NCI-H1694 (cell line): ENCODE measurements around the gene PSMA7.

ENCODE experiments used
- DNase-seq: peaks from one replicate; lab custom pipeline; 2025; lab: John Stamatoyannopoulos, UW

Gene PSMA7

DNA sequence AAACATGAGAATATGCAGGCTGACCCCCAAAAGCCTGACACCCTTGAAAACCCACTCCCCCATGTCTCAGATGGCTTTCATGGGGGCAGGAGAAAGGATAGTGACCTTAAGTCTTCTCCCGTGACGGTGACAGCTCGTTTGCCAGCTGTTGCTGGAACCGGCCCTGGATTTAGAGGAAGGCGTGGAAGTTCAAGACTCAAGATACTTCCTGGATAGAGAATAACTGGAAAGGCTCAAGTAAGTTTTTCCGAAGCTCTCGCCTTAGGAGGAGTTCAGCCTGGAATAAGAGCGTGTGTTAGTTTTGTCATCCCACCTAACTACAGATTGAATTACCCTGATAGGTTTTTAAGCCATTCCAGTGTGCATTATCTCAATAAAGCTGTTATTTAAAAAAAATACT lies 28.1 kb upstream of the PSMA7 start:
- no peak for DNase-seq

DNA sequence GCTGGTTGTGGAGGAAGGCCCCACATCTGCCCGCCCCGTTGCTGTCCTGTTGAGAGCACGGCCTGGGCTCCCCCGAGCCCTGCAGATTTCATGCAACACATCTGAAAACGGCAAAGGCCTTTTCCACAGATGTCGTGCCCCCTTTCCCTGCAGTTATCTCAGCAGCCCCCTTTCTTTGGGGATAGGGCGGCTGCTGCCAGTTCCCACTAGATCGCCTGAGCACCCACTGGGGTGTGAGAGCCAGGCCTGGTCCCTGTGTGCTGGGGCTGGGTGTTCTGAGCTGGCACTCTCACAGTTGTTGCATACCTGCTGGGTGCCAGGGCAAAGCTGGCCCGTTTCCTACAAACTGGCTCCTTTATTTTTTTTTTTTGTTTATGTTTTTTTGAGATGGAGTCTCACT lies 27.3 kb upstream of the PSMA7 start:
- no peak for DNase-seq

DNA sequence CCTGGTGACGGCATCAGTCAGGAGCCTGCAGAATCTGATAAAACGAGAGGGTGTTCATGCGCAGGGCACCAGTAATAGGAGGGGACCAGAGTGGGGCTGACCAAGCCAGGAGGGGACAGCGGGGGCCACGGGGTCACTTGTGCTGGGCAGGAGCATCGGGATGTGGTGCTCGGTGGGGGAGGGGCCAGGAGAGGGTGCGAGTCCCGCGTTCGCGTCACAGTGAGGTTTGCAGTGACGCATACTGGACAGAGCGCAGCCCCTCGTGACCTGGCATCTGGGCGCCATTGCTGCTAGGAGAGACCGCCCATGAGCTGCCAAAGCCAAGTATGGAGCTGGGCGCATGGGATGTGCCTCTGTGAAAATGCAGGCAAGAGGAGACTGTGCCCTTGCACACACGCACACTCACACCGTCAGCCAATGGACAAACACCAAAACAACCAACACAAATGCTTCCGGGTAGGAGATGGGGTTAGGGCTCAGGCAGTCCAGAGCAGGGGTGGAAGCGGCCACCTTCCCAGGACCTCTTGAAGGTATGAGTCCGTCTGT lies 25.8 kb upstream of the PSMA7 start:
- DNase-seq: no peak

DNA sequence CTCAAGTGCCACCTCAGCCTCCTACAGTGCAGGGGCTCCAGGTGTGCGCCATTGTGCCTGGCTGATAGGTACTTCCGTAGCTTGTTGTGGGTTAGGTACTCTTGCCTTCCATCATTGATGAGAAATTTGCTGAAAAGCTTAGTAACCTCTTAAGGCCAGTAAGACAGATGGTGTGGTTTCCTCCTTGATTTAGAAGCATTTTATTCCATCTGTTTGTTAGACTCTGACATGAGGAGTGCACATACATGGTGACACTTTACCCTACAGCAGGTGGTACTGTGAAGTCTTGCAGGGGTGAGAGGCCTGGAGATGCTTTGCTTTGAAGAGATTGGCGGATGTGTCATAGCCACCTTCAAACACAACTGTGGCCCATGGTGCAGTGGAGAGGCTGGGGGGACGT lies 24.9 kb upstream of the PSMA7 start:
- DNase-seq: no peak

DNA sequence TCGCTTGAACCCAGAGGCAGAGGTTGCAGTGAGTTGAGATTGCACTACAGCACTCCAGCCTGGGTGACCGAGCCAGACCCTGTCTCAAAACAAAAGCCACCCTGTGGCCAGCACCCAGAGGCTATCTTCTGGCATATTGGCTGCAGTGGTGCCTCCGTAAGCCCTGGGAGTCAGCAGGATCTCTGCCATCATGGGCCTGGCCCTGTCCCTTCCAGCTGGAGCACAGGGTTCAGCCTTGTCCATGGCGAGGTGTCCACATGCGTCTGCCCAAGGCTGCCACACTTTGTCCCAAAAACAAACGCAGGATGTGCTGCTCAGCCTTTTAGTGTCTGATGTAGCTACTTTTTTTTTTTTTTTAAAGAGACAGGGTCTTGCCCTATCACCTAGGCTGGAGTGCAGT lies 24.3 kb upstream of the PSMA7 start:
- no peak for DNase-seq

DNA sequence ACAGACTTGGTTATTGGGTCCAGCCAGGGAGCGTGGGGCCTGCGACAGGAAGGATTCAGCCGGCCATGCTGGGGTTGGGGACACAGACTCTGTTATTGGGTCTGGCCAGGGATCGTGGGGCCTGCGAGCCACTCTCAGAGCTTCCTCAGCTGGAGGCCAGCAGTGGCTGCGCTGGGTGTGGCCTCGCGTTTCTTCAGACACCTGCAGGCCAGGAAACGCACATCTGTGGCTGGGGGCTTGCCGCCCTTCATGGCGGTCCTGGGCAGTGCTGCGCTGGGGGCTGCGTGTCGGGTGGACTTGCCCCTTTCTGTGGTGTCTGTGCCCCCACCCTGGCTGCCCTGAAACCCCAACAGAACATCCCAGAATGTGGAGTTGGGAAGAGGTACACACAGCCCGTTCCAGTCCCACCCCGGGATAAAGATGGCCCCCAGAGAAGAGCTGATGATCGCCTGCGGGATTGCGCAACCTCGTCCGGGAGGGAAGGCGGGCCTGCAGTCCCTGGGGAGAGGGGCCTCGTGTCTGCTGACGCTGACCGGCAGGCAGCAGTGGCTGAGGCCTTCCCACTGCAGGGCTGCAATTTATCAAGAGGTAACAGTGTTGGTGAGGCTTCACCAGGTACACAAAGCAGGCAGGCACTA lies 22.7 kb upstream of the PSMA7 start:
- no peak for DNase-seq

DNA sequence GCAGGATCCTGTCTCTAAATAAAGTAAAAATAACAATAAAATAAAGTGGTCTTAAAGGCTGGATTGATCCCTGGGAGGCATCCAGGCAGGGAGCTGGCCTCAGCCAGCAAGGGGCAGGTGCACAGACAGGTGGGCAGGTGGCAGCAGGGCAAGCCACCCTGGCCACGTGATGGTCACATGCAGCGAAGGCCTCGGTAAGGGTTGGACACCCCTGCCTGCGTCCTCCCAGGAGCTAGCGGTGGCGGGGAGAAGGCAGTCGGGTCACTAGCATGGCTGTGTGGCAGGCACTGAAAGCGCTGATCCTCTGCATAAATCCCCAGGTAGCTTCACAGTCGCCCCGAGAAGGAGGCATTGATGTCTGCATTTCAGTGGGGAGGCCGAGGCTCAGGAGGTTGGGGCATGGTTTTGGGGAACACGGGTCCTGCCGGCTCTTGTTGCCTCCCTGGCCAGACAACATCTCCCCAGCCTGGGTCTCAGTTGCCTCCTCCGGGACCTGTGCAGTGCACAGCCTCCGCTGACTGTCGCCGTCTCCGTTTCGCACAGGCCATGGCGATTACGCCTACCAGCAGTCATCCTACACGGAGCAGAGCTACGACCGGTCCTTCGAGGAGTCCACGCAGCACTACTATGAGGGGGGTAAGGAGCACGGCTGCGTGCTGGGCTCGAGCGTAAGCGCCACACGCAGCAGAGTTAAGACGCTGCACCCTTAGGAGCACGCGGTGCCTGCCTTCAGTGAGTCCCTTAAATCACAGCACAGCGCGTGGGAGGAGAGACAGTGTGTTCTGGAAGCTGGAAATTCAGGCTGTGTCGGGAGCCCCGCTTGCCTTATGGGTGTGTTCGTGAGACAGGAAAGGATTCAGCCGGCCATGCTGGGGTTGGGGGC lies 21.9 kb upstream of the PSMA7 start:
- DNase-seq: no peak

DNA sequence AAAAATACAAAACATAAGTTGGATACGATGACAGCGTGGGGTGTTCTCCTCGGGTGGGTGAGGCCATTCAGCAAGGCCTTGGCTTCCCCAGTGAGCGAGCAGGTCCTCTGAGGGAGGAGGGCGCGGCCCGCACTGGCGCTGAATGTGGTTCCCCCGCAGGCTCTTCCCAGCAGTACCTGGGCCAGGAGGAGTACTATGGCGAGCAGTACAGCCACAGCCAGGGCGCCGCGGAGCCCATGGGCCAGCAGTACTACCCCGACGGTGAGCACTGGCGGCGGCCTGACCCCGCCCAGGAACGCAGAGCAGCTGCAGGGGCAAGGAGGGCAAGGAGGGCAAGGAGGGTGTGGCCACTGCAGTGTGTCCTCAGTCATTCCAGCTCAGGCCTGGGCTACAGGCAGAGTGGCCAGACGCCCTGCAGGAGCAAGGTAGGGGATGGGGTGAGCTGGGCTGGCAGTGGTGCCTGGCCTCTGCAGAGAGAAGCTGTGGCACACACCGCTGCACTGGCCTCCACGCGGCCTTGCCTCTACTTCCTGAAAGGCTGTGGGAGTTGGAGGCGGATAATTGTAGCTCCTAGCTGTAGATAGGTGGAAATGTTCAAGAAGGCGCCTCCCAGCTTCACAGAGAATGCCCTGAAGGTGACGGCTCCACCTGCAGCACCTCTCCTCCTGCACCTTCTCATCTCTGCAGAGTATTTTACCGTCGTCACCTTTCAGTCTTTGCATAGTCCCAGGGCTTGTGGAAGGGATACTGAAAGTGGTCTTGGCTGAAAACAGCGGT lies 21.0 kb upstream of the PSMA7 start:
- no peak for DNase-seq

DNA sequence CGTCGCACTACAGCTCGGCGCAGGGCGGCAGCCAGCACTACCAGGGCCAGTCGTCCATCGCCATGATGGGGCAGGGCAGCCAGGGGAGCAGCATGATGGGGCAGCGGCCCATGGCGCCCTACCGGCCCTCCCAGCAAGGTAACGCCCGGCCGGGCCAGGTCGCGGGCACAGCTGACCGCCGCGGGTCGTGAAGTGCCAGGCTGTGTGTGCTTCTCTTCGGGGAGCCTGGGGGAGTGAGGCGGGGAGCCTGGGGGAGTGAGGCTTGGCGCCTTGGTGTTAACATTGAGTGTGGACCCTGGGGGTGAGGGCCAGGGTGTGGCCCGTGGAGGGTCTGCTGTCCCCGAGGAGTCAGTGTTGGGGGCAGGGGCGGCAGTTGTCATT lies 20.3 kb upstream of the PSMA7 start:
- DNase-seq: no peak

DNA sequence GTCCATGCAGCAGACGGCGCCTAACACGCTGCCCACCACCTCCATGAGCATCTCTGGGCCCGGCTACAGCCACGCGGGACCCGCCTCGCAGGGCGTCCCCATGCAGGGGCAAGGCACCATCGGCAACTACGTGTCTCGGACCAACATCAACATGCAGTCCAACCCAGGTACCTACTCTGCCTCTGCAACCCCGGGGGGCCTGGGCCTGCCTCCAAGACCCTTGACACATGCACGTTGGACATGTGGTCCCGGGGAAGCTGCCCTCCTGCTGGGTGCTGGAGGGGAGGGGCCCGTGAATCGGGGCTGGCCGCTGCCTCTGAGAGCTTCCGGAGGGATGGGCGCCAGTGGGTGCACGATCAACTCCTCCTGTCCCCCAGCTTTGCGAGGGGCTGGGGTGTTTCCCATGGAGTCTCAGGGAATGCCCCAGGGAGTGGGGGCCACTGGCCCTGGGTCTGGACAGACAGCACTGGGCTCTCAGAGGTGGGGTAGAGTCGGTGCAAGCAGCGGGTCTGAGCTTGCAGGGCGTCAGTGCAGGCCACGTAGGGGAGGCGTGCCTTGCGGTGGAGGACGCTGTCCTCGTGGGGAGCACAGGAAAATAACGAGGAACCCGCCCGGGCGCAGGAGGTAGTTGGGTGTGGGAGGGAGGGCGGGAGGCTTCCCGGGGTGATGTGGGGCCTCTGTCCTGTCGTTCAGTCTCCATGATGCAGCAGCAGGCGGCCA lies 19.7 kb upstream of the PSMA7 start:
- no peak for DNase-seq

DNA sequence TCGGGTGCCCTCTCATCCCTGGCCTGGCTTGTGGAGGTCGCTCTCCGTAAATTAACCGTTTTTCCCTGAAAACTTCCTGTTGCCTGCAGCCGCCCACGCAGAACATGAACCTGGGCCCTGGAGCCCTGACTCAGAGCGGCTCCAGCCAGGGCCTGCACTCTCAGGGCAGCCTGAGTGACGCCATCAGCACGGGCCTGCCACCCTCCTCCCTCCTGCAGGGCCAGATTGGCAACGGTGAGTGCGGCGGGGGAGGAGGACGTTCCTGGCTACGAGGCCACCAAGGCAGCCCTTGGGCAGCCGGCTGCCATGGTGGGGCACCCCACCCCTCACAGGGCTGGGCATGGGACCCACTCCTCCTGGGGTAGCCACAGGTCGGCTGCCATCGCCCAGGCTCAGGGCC lies 18.2 kb upstream of the PSMA7 start:
- no peak for DNase-seq

DNA sequence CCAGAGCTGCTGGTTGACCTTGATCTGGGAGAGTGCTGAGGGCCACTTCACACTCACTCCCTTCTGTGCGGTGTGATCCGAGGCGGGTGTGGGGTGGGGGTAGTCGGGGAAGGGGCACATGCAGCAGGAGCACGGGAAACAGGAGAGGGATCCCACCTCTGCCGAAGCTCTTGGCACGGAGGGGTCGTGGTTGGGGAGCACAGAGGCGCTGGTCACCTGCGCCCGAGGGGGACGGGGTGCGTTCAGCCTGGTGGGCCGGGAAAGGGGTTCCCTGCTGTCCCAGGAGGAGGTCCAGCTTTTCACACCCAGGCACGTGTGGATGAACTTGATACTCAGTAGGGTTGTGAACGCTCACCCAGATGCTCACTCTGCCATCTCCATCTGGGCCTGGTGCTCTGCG lies 17.7 kb upstream of the PSMA7 start:
- DNase-seq: no peak

DNA sequence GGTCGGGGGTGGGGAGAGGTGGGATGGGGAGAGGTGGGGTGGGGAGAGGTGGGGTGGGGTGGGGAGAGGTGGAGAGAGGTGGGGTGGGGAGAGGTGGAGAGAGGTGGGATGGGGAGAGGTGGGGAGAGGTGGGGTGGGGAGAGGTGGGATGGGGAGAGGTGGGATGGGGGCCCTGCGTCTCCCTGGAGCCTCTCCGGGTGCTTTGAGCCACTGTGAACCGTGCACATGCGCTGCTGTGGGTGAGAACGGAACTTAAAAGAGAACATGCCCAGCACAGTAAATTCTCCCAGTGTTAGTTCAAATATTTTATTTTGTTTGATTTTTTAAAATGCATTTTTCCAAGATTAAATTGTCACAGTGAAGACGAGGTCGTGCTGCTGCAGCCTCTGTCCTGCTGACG lies 17.1 kb upstream of the PSMA7 start:
- no peak for DNase-seq

DNA sequence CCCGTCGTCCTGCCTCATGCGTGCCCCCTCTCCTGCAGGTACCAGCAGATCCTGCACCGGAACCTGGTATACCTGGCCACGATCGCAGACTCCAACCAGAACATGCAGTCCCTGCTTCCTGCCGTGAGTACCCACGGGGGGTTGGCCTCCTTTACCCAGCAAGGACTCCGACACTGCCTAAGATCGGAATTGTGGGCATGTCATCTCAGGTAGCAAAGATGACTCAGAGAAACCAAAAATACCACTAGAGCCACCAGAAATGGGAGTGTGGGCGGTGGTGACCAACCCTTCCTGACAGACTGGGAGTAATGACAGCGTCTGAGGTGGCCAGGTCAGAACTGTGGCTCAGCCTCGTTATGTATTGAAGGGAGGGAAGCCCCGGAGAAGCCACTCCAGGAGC lies 16.6 kb upstream of the PSMA7 start:
- DNase-seq: no peak

DNA sequence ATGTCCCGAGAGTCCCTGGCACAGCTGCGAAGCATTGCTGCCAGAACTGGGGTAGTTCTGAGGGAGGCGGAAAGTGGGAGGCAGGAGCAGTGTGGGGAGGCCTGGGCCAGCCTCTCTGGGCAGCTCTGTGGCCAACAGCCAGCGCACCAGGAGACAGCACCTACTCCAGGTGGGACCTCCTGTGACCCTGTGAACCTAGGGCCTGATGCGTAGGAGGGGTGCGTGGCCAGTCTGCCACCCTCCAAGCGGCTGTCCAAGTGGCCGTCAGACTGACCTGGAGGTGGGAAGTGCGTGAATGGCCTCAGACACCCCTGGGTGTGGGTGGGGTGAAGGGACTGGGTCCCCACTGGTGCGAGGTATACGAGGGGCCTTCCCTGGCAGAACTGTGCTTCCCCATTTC lies 15.9 kb upstream of the PSMA7 start:
- DNase-seq: no peak

DNA sequence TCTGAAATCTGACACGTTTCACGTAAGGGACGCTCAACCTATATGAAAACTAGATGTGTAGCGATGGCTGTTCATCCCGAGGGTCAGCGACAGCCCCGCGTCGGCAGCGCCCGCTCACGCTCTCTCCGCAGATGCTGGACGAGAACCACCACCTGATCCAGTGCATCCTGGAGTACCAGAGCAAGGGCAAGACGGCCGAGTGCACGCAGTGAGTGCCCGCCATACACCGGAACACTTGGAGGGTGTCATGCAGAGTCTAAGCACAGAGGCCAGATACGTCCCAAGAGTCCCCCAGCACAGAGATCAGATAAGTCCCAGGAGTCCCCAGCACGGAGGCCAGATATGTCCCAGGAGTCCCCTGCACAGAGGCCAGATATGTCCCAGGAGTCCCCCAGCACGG lies 15.3 kb upstream of the PSMA7 start:
- DNase-seq: no peak

DNA sequence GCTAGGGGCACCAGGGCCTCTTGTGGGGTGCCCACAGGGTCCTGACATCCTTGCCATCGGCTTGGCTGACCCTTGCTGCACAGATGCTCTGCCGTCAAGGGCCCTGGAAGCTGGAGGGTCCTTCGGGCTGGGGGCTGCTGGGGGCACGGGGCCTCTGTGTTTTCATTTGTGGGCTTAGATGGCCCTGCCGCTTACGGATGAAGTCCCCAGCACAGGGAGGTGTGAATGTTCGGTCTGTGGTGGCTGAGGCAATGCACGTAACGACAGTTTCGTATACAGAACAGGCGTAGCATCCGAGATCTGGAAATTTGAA lies 14.8 kb upstream of the PSMA7 start:
- DNase-seq: no peak

DNA sequence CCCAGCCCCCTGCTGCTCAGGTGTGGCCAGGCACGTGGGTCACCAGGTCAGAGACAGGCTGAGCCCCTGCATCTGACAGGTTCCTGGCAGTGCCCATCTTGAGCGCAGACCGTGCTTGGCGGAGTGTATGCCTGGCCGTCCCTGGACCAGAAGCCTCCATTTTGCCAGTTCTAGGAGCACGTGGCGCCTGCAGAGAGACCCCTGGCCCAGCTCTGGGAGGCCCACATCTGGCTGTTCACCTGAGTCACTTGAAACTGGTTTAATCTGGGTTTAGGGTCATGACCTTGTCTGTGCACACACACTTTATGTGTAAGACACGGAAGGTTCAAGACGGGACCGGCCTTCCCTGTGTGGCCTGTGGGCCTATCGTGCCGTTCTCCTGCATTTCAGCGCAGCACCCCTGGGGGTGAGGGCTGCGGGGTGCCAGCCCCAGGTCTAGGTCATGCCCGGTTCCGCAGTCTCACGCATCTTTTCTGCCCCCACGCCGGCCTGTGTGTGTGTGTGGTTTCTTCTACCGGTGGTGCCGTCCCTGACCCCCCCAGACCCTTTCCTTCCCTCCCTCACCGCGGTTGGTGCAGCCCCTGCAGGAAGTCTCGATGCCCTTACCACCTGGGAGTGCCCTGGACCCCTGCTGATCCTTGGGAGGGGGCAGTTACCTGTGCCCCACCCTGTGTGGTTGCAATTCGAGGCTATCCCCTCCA lies 14.3 kb upstream of the PSMA7 start:
- no peak for DNase-seq

DNA sequence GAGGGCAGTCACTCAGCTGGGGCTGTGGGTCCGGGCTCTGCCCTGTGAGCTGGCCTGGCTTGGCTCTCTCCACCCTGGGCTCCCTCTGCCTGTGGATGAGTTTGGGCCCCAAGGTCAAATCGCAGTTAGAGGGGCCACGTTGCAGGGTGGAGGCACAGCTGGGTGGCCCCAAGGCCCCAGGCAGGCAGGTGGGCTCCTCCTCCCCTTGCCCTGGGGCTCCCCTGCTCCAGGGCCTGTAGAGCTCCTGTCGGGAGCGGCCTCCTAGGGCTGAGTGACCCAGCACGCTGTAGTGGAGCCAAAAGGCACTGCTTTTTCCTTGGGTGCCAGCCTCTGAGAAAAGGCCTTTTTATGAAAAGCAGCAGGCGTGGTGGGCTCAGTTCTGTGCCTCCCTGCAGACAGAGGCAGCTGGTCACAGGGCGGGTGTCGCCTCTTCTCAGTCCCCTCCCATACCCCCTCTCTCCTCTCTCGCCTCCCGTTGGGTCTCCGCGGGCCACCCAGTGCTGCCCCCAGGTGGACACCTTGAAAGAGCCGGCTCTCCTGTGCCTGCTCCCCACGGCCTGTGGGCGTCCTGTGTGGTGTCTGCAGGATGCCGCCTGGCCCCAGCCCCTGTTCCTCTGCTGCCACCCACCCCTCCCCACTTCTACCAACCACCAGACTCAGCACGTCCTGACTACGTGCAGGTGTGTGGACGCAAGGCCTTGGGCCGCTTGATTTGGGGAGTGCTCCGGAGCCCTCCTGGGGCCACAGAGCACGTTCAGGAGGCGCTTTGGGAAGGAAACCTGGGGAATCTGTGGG lies 13.6 kb upstream of the PSMA7 start:
- DNase-seq: peak; percentile 24

DNA sequence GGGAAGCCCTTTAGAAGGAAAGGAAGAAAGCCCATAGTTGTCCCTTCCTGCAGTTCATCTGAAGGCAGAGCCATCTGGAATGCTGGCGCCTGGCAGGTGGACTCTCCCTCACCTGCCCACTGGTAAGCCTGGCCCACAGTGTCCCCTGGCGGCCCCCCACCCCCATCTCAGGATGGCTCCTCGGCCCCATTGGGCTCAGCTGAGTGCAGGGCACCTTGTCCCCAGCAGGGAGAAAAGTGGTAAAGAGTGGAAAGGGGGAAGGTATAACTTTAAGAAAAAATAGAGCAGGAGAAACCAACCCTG lies 13.0 kb upstream of the PSMA7 start:
- no peak for DNase-seq
